Activated CD4-positive, alpha-beta T cell treated with anti-CD3 and anti-CD28 coated beads, Interleukin-2, Interleukin-4, amounts not matched to agents 100 ng/mL and 50 ng/mL, durations not matched to agents 16 hours and 8 hours (primary cell): ENCODE data around the gene TNFRSF4.

Experiments
- DNase-seq: peaks from one replicate; pipeline ENCODE4 v3.0.0-alpha.2; 2020; ENCODE audit warnings: low spot score

The TNFRSF4 gene

GRCh38 chr1:1217621-1218523 lies 3.9 kb upstream of the TNFRSF4 start:
- no peak for DNase-seq

- peak; percentile 75 for DNase-seq
Measured at GRCh38 chr1:1216770-1217620, 3.0 kb upstream of the TNFRSF4 start.

GRCh38 chr1:1215881-1216605 lies 2.1 kb upstream of the TNFRSF4 start:
- DNase-seq = no peak

- no peak for DNase-seq
Measured at GRCh38 chr1:1215080-1215676, 1.2 kb upstream of the TNFRSF4 start.

GRCh38 chr1:1212780-1213344 lies 1.1 kb downstream of the TNFRSF4 start:
- peak; percentile 50 for DNase-seq

GRCh38 chr1:1211541-1212441 lies 2.2 kb downstream of the TNFRSF4 start:
- DNase-seq = no peak

- DNase-seq = no peak
Measured at GRCh38 chr1:1210726-1211540, 3.0 kb downstream of the TNFRSF4 start.

- no peak for DNase-seq
Measured at GRCh38 chr1:1208713-1209433, 5.1 kb downstream of the TNFRSF4 start.

- no peak for DNase-seq
Measured at GRCh38 chr1:1207571-1207892, 6.4 kb downstream of the TNFRSF4 start.

- DNase-seq = no peak
Measured at GRCh38 chr1:1206966-1207531, 6.9 kb downstream of the TNFRSF4 start.

- DNase-seq = no peak
Measured at GRCh38 chr1:1206376-1206965, 7.5 kb downstream of the TNFRSF4 start, which contains the start of gene TNFRSF18. Gene TNFRSF18, minus strand, starts transcription at chr1:1206592. Its CDS starts 21 bp downstream, at chr1:1206571.

- DNase-seq = no peak
Measured at GRCh38 chr1:1205769-1206375, 8.1 kb downstream of the TNFRSF4 start.

- no peak for DNase-seq
Measured at GRCh38 chr1:1204998-1205768, 8.8 kb downstream of the TNFRSF4 start.

GRCh38 chr1:1204425-1204920 lies 9.5 kb downstream of the TNFRSF4 start:
- DNase-seq = no peak

- no peak for DNase-seq
Measured at GRCh38 chr1:1203561-1204424, 10.2 kb downstream of the TNFRSF4 start.
